ENCODE measurements around the gene LDLR. TPM values are rescaled to one million over a fixed set of nuclear protein-coding genes. Genes with fewer than 3 reads are reported as not detected.

LDLR gene
- polyA plus RNA-seq, 2 of the 4 experiments (the other 2 are of a cell fraction): 29.2 to 55.8 TPM

GRCh38 chr19:11164879-11165406 is 75.7 kb downstream of the LDLR start:
- TF ChIP-seq PBX3 (IDR thresholded peaks at IDR 0.05) (no peak), RARB (CRISPR knock-in tag; IDR thresholded peaks at IDR 0.05) (no peak), HEYL (CRISPR knock-in tag; IDR thresholded peaks at IDR 0.05) (no peak), RCOR1 (IDR thresholded peaks at IDR 0.05; ENCODE audit: low read depth, low read length) (no peak), BCL3 (IDR thresholded peaks at IDR 0.05) (no peak), REST (IDR thresholded peaks at IDR 0.05) (no peak), GATA3 (IDR thresholded peaks at IDR 0.05; ENCODE audit: borderline replicate concordance) (no peak), BHLHE40 (IDR thresholded peaks at IDR 0.05; ENCODE audit: low read depth, low read length) (no peak), FOSL2 (IDR thresholded peaks at IDR 0.05) (no peak), FOSL2 (CRISPR knock-in tag; IDR thresholded peaks at IDR 0.05) (no peak), MAX (IDR thresholded peaks at IDR 0.05) (no peak), EHF (CRISPR knock-in tag; IDR thresholded peaks at IDR 0.05) (no peak), CHD2 (IDR thresholded peaks at IDR 0.05; ENCODE audit: low read length, partially characterized antibody) (no peak), ESRRA (IDR thresholded peaks at IDR 0.05; ENCODE audit: borderline replicate concordance, low read length) (no peak), MAZ (IDR thresholded peaks at IDR 0.05; ENCODE audit: borderline replicate concordance, low read depth, low read length) (no peak), ELK1 (IDR thresholded peaks at IDR 0.05; ENCODE audit: low read depth, low read length) (no peak)
- ChIA-PET CTCF (interaction anchor here (1.2 to 1.4 kb wide), 2 partner anchors 27 to 38 kb away, joined by 3 to 7 read pairs; no protein-coding TSS in a partner anchor), POLR2A (no interaction called here)
- peaks cover 10% of the 10 kb centered on the region; the same call in 2 of the 3 replicates for H3K4me1 ChIP-seq
- no peak overlapping the region for H3K4me2 ChIP-seq
- WGBS (ENCODE audit: missing lambda C conversion rate): 94% methylated on average over 17 of the region's 17 CpGs
- no peak overlapping the region for H3K27ac ChIP-seq
- FAIRE-seq (no peak), ATAC-seq (no peak), DNase-seq (ENCODE audit: low read depth in 1 of 2, low spot score in 1 of 2) (no peak)
- no peak overlapping the region for H3K4me3 ChIP-seq
- H3K9me3 ChIP-seq: 0 out of 3 replicates have a peak, but pooled peaks cover 2% of the 10 kb centered on the region

- DNase-seq (ENCODE audit: low read depth in 1 of 2, low spot score in 1 of 2) (no peak), FAIRE-seq (no peak), ATAC-seq (no peak)
- Histone ChIP-seq H3K4me1 (peaks cover 10% of the 10 kb centered on the region; the same call in 2 of the 3 replicates), H3K4me2 (no peak overlapping the region), H3K27ac (no peak overlapping the region), H3K9me3 (0 out of 3 replicates have a peak, but pooled peaks cover under 1% of the 10 kb centered on the region), H3K4me3 (no peak overlapping the region)
- no peak for TF ChIP-seq NPAS2 (CRISPR knock-in tag; IDR thresholded peaks at IDR 0.05; ENCODE audit: borderline replicate concordance)
- no peak for TF ChIP-seq ZC3H11A (IDR thresholded peaks at IDR 0.05)
- no peak for TF ChIP-seq FOSL2 (IDR thresholded peaks at IDR 0.05)
- TF ChIP-seq FOSL2 (CRISPR knock-in tag; IDR thresholded peaks at IDR 0.05): no peak
- no peak for TF ChIP-seq HEYL (CRISPR knock-in tag; IDR thresholded peaks at IDR 0.05)
- TF ChIP-seq HMGXB4 (CRISPR knock-in tag; IDR thresholded peaks at IDR 0.05; ENCODE audit: borderline replicate concordance): no peak
- no peak for TF ChIP-seq KDM1A (IDR thresholded peaks at IDR 0.05; ENCODE audit: low read depth)
- TF ChIP-seq E2F6 (IDR thresholded peaks at IDR 0.05; ENCODE audit: borderline replicate concordance, low read depth): no peak
- WGBS (ENCODE audit: missing lambda C conversion rate): 91% methylated on average over 13 of the region's 13 CpGs
- ChIA-PET CTCF (interaction anchor here (1.4 kb wide), 1 partner anchor 39 kb away, joined by 3 read pairs; no protein-coding TSS in a partner anchor), POLR2A (no interaction called here)
Observed at GRCh38 chr19:11165486-11166030, 76.3 kb downstream of the LDLR start.
